GM06990 (cell line): ENCODE results near the gene KCNC4.

Experiments
- DNase-seq: peaks from one replicate; pipeline ENCODE4 v3.0.0-alpha.2; 2011; ENCODE audit not compliant: insufficient read length; ENCODE audit errors: extremely low read depth
- H3K27me3 ChIP-seq: replicated peaks from 2 replicates; pipeline ENCODE4 v1.6.0; 2011; ENCODE audit warnings: low read length; ENCODE audit not compliant: control insufficient read depth, insufficient read depth
- H3K36me3 ChIP-seq: 2 replicates; pipeline ENCODE4 v1.5.1; 2011; ENCODE audit warnings: low read length; ENCODE audit not compliant: control insufficient read depth, insufficient read depth
- H3K4me3 ChIP-seq: replicated peaks from 2 replicates; pipeline ENCODE4 v1.5.1; 2011; ENCODE audit warnings: low read depth, mild to moderate bottlenecking, control low read depth, low read length
- CTCF ChIP-seq: IDR thresholded peaks from 2 replicates; pipeline ENCODE4 v1.5.1; 2011; ENCODE audit warnings: low read length, control low read depth, mild to moderate bottlenecking, inconsistent platforms; ENCODE audit not compliant: insufficient read depth, poor library complexity, severe bottlenecking

The KCNC4 gene

GRCh38 chr1:110198746-110199145 is 11.4 kb upstream of the KCNC4 start:
- H3K27me3 ChIP-seq: no peaks in the 10 kb centered on the region
- no peak for DNase-seq
- TF ChIP-seq CTCF: no peak
- no peak overlapping the region for H3K4me3 ChIP-seq
- H3K36me3 ChIP-seq: no peaks in the 10 kb centered on the region

- Histone ChIP-seq H3K4me3 (no peak overlapping the region), H3K36me3 (no peaks in the 10 kb centered on the region)
- TF ChIP-seq CTCF: no peak
These were observed 9.9 kb upstream of the KCNC4 start for GRCh38 chr1:110200190-110200589.

GRCh38 chr1:110200666-110201065 is 9.4 kb upstream of the KCNC4 start:
- no peak for DNase-seq
- Histone ChIP-seq H3K27me3 (no peaks in the 10 kb centered on the region), H3K4me3 (no peak overlapping the region), H3K36me3 (no peaks in the 10 kb centered on the region)
- no peak for TF ChIP-seq CTCF

More at GRCh38 chr1:110200190-110200589, 9.9 kb upstream of the KCNC4 start:
- no peaks in the 10 kb centered on the region for H3K27me3 ChIP-seq
- DNase-seq: no peak

- TF ChIP-seq CTCF: no peak
These were observed 8.8 kb upstream of the KCNC4 start for GRCh38 chr1:110201157-110201825.

GRCh38 chr1:110203021-110203661 is 7.0 kb upstream of the KCNC4 start:
- TF ChIP-seq CTCF: peak; percentile 82
- Histone ChIP-seq H3K4me3 (no peak overlapping the region), H3K27me3 (no peaks in the 10 kb centered on the region), H3K36me3 (no peaks in the 10 kb centered on the region)
- DNase-seq: peak; percentile 38

More at GRCh38 chr1:110201157-110201825, 8.8 kb upstream of the KCNC4 start:
- no peak for DNase-seq
- no peaks in the 10 kb centered on the region for H3K36me3 ChIP-seq
- no peak overlapping the region for H3K4me3 ChIP-seq
- H3K27me3 ChIP-seq: no peaks in the 10 kb centered on the region
